HCT116 (cell line): Measurements from ENCODE around the gene DNAJC28. TPM values are rescaled to one million over a fixed set of nuclear protein-coding genes. Genes with fewer than 3 reads are reported as not detected.

Experiments used
- ATAC-seq: fragments of 200-7000 bp; cut with Tn5 transposase; 2 replicates; pipeline ENCODE4 v1.9.1; 2020; ENCODE audit warnings: mild to moderate bottlenecking, moderate library complexity
- BruUV-seq: library from RNA; stranded (reverse); fragments of 400-500 nt; replicated peaks from 2 replicates; lab custom pipeline; 2021; lab: Mats Ljungman, UMichigan
- CTCF ChIA-PET: fragments of 300-600 bp; sonication (Branson Sonifier 250); formaldehyde crosslinking; loops from one replicate; lab custom pipeline; 2021; ENCODE audit warnings: antibody characterized with exemption; lab: Charles Lee
- POLR2A ChIA-PET: fragments of 300-600, 350-600 bp; sonication (Branson Sonifier 250); formaldehyde crosslinking; loops from one replicate; lab custom pipeline; 2021; ENCODE audit warnings: antibody characterized with exemption; lab: Charles Lee
- RAD21 ChIA-PET, 2 experiments: fragments of 300-600 bp; sonication (Branson Sonifier 250); formaldehyde crosslinking; loops; one replicate each; lab custom pipeline; 2023; ENCODE audit warnings: low total read pairs in 2 of 2; ENCODE audit not compliant: uncharacterized antibody in 2 of 2, unreplicated experiment in 2 of 2, low non-redundant PET in 1 of 2; lab: Charles Lee
- DNase-seq: peaks from one replicate; pipeline ENCODE4 v3.0.0-alpha.2; 2010; ENCODE audit warnings: low read depth, low spot score
- H2AFZ ChIP-seq: fragments of 200-600 bp; shearing (Covaris generic), sonication (generic); 2 replicates; pipeline ENCODE4 v1.6.1; 2017; ENCODE audit warnings: low read depth, mixed run types, mixed read lengths, antibody characterized with exemption, low read length; ENCODE audit not compliant: poor library complexity, severe bottlenecking
- H3K27ac ChIP-seq: 2 replicates; pipeline ENCODE4 v1.5.1; 2012; ENCODE audit warnings: low read depth, low read length
- H3K27me3 ChIP-seq: fragments of 200-600 bp; sonication (generic); 2 replicates; pipeline ENCODE4 v1.6.1; 2016; ENCODE audit warnings: mixed run types, low read length, mixed read lengths; ENCODE audit not compliant: insufficient read depth
- H3K36me3 ChIP-seq, 2 experiments: fragments of 200-500 bp in 1 of 2; fragments of 200-600 bp in 1 of 2; sonication (Bioruptor generic) in 1 of 2; sonication (generic) in 1 of 2; 2 replicates each; pipeline versions ENCODE4 v1.5.1 to v1.6.1; 2014 to 2016; ENCODE audit warnings: low read length in 2 of 2, inconsistent platforms in 1 of 2, mixed read lengths in 1 of 2, mixed run types in 1 of 2; ENCODE audit not compliant: insufficient read depth in 2 of 2, control insufficient read depth in 1 of 2
- H3K4me1 ChIP-seq, 2 experiments: fragments of 200-600 bp in 1 of 2; sonication (generic) in 1 of 2; 2 replicates each; pipeline versions ENCODE4 v1.5.1 to v1.6.1; 2012 to 2017; ENCODE audit warnings: low read length in 2 of 2, inconsistent platforms in 1 of 2, mild to moderate bottlenecking in 1 of 2, mixed read lengths in 1 of 2, mixed run types in 1 of 2, moderate library complexity in 1 of 2; ENCODE audit not compliant: insufficient read depth in 2 of 2, control insufficient read depth in 1 of 2
- H3K4me2 ChIP-seq: fragments of 200-600 bp; sonication (generic); 2 replicates; pipeline ENCODE4 v1.6.1; 2017; ENCODE audit warnings: mixed run types, low read length, mixed read lengths
- H3K4me3 ChIP-seq, 2 experiments: fragments of 200-600 bp in 1 of 2; sonication (generic) in 1 of 2; replicated peaks in 1 of 2; 2 replicates each; pipeline ENCODE4 v1.5.1; 2011 to 2016; ENCODE audit warnings: low read length in 2 of 2, control low read depth in 1 of 2, low read depth in 1 of 2, mild to moderate bottlenecking in 1 of 2, mixed read lengths in 1 of 2, mixed run types in 1 of 2
- H3K79me2 ChIP-seq: fragments of 200-600 bp; sonication (generic); 2 replicates; pipeline ENCODE4 v1.6.1; 2017; ENCODE audit warnings: mild to moderate bottlenecking, mixed run types, low read length, moderate library complexity, mixed read lengths; ENCODE audit not compliant: insufficient read depth
- H3K9ac ChIP-seq: fragments of 200-600 bp; sonication (generic); 2 replicates; pipeline ENCODE4 v1.6.1; 2016; ENCODE audit warnings: low read length, mixed read lengths
- H3K9me2 ChIP-seq: fragments of 200-600 bp; sonication (generic), shearing (Covaris generic); 2 replicates; pipeline ENCODE4 v1.6.1; 2017; ENCODE audit warnings: mixed run types, mild to moderate bottlenecking, moderate library complexity; ENCODE audit not compliant: insufficient read depth
- H3K9me3 ChIP-seq, 2 experiments: fragments of 200-500 bp in 1 of 2; fragments of 200-600 bp in 1 of 2; sonication (Bioruptor generic) in 1 of 2; sonication (generic) in 1 of 2; 2 replicates each; pipeline ENCODE4 v1.6.1; 2014 to 2017; ENCODE audit warnings: low read length in 2 of 2, mixed read lengths in 2 of 2, inconsistent platforms in 1 of 2, low read depth in 1 of 2, mild to moderate bottlenecking in 1 of 2, mixed run types in 1 of 2, moderate library complexity in 1 of 2; ENCODE audit not compliant: control insufficient read depth in 1 of 2, insufficient read depth in 1 of 2
- H4K20me1 ChIP-seq: fragments of 200-600 bp; sonication (generic), shearing (Covaris generic); 2 replicates; pipeline ENCODE4 v1.6.1; 2017; ENCODE audit warnings: mixed run types, mild to moderate bottlenecking, moderate library complexity; ENCODE audit not compliant: insufficient read depth
- ATF3 ChIP-seq: IDR thresholded peaks from 2 replicates; pipeline ENCODE4 v1.6.1; 2012
- CEBPB ChIP-seq: IDR thresholded peaks from 2 replicates; pipeline ENCODE4 v1.6.1; 2012; ENCODE audit warnings: low read depth
- ELF1 ChIP-seq: IDR thresholded peaks from 2 replicates; pipeline ENCODE4 v1.6.1; 2012; ENCODE audit warnings: low read depth, borderline replicate concordance
- EZH2 ChIP-seq: fragments of 200-600 bp; sonication (generic); IDR thresholded peaks from 2 replicates; pipeline ENCODE4 v1.6.1; 2017; ENCODE audit warnings: antibody characterized with exemption, mixed run types
- EZH2phosphoT487 ChIP-seq: fragments of 200-600 bp; IDR thresholded peaks from 2 replicates; pipeline ENCODE4 v1.6.1; 2018; ENCODE audit warnings: antibody characterized with exemption, borderline replicate concordance
- FOSL1 ChIP-seq: IDR thresholded peaks from 2 replicates; pipeline ENCODE4 v1.6.1; 2012; ENCODE audit warnings: low read depth
- JUND ChIP-seq: IDR thresholded peaks from 2 replicates; pipeline ENCODE4 v1.6.1; 2012
- POLR2A ChIP-seq: IDR thresholded peaks from 2 replicates; pipeline ENCODE4 v1.7.0; 2011; ENCODE audit warnings: borderline replicate concordance; ENCODE audit not compliant: insufficient read depth, insufficient read length; ENCODE audit errors: extremely low read depth
- POLR2AphosphoS5 ChIP-seq: IDR thresholded peaks from 2 replicates; pipeline ENCODE4 v1.6.1; 2011; ENCODE audit warnings: mild to moderate bottlenecking, low read depth, low read length, moderate library complexity
- SP1 ChIP-seq: IDR thresholded peaks from 2 replicates; pipeline ENCODE4 v1.6.1; 2012; ENCODE audit warnings: low read depth
- TCF7L2 ChIP-seq: IDR thresholded peaks from 2 replicates; pipeline ENCODE4 v1.7.0; 2011; ENCODE audit warnings: borderline replicate concordance, inconsistent platforms; ENCODE audit not compliant: insufficient read depth, insufficient read length; ENCODE audit errors: extremely low read depth
- YY1 ChIP-seq: IDR thresholded peaks from 2 replicates; pipeline ENCODE4 v1.6.1; 2011; ENCODE audit warnings: low read length, low read depth, moderate library complexity, mild to moderate bottlenecking; ENCODE audit not compliant: insufficient replicate concordance; ENCODE audit errors: extremely low read depth
- ZBTB33 ChIP-seq: IDR thresholded peaks from 2 replicates; pipeline ENCODE4 v1.6.1; 2011; ENCODE audit warnings: mild to moderate bottlenecking, low read length, moderate library complexity; ENCODE audit not compliant: insufficient replicate concordance; ENCODE audit errors: extremely low read depth
- ZFX ChIP-seq: fragments of 450-650 bp; IDR thresholded peaks from 2 replicates; pipeline ENCODE4 v1.6.1; 2017
- ZNF274 ChIP-seq: fragments of 200-500 bp; sonication (Bioruptor generic); IDR thresholded peaks from 2 replicates; pipeline ENCODE4 v1.6.1; 2014; ENCODE audit warnings: mild to moderate bottlenecking, low read depth, low read length, inconsistent platforms
- intact Hi-C: fragments of 100-400 bp; cut with micrococcal nuclease; formaldehyde crosslinking; loops from 2 replicates; pipeline ENCODE4 v1.10.0; 2022
- total RNA-seq: library from RNA; stranded (reverse); gene quantifications from one replicate; pipeline ENCODE4 v1.2.1, GENCODE V29; 2021; ENCODE audit not compliant: unreplicated experiment
- TF ChIP-seq, protein P1 (sequence below): IDR thresholded peaks from 2 replicates; pipeline ENCODE4 v1.6.1; 2012
- TF ChIP-seq, protein P2 (sequence below): IDR thresholded peaks from 2 replicates; pipeline ENCODE4 v1.6.1; 2012; ENCODE audit warnings: low read depth
- TF ChIP-seq, protein P3 (sequence below), 3 experiments: fragments of 200-600 bp in 1 of 3; sonication (generic) in 1 of 3; IDR thresholded peaks in 2 of 3; conservative IDR thresholded peaks in 1 of 3; 2 replicates each; pipeline ENCODE4 v1.5.1; 2012 to 2017; ENCODE audit warnings: low read depth in 2 of 3, low read length in 2 of 3, antibody characterized with exemption in 1 of 3, borderline replicate concordance in 1 of 3, control low read depth in 1 of 3, mild to moderate bottlenecking in 1 of 3, mixed read lengths in 1 of 3, mixed run types in 1 of 3, moderate library complexity in 1 of 3; ENCODE audit not compliant: insufficient read depth in 1 of 3

DNAJC28 gene
- total RNA-seq, 1 experiment from 2014 or later, result 0.81 TPM

- Histone ChIP-seq H3K79me2 (no peaks in the 10 kb centered on the region), H3K36me3 (no peaks in the 10 kb centered on the region), H3K9me3 (no peaks in the 10 kb centered on the region), H3K4me3 (peak overlapping the region; percentile 60 to 69), H4K20me1 (no peaks in the 10 kb centered on the region), H3K4me1 (peaks cover 5 to 10% of the 10 kb centered on the region in 2 experiments; a peak in 2 of 4 replicates), H3K9me2 (no peaks in the 10 kb centered on the region)
- POLR2A ChIA-PET, result interaction anchor here (0.9 to 3.8 kb wide), 3 partner anchors 9 to 15 kb away, joined by 3 to 52 read pairs (median 4); partner anchors contain the start of gene TMEM50B
- intact Hi-C loops, result no loop called here
- TF ChIP-seq, protein P1, sequence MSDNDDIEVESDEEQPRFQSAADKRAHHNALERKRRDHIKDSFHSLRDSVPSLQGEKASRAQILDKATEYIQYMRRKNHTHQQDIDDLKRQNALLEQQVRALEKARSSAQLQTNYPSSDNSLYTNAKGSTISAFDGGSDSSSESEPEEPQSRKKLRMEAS, result no peak
- TF ChIP-seq ZFX (no peak), ZBTB33 (no peak), TCF7L2 (no peak), FOSL1 (no peak), ATF3 (no peak), ZNF274 (no peak), CEBPB (no peak), EZH2phosphoT487 (no peak), POLR2A (no peak), SP1 (no peak), JUND (no peak), YY1 (no peak), ELF1 (no peak), POLR2AphosphoS5 (no peak), EZH2 (no peak)
- TF ChIP-seq, protein P2, sequence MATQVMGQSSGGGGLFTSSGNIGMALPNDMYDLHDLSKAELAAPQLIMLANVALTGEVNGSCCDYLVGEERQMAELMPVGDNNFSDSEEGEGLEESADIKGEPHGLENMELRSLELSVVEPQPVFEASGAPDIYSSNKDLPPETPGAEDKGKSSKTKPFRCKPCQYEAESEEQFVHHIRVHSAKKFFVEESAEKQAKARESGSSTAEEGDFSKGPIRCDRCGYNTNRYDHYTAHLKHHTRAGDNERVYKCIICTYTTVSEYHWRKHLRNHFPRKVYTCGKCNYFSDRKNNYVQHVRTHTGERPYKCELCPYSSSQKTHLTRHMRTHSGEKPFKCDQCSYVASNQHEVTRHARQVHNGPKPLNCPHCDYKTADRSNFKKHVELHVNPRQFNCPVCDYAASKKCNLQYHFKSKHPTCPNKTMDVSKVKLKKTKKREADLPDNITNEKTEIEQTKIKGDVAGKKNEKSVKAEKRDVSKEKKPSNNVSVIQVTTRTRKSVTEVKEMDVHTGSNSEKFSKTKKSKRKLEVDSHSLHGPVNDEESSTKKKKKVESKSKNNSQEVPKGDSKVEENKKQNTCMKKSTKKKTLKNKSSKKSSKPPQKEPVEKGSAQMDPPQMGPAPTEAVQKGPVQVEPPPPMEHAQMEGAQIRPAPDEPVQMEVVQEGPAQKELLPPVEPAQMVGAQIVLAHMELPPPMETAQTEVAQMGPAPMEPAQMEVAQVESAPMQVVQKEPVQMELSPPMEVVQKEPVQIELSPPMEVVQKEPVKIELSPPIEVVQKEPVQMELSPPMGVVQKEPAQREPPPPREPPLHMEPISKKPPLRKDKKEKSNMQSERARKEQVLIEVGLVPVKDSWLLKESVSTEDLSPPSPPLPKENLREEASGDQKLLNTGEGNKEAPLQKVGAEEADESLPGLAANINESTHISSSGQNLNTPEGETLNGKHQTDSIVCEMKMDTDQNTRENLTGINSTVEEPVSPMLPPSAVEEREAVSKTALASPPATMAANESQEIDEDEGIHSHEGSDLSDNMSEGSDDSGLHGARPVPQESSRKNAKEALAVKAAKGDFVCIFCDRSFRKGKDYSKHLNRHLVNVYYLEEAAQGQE, result no peak
- TF ChIP-seq, protein P3, sequence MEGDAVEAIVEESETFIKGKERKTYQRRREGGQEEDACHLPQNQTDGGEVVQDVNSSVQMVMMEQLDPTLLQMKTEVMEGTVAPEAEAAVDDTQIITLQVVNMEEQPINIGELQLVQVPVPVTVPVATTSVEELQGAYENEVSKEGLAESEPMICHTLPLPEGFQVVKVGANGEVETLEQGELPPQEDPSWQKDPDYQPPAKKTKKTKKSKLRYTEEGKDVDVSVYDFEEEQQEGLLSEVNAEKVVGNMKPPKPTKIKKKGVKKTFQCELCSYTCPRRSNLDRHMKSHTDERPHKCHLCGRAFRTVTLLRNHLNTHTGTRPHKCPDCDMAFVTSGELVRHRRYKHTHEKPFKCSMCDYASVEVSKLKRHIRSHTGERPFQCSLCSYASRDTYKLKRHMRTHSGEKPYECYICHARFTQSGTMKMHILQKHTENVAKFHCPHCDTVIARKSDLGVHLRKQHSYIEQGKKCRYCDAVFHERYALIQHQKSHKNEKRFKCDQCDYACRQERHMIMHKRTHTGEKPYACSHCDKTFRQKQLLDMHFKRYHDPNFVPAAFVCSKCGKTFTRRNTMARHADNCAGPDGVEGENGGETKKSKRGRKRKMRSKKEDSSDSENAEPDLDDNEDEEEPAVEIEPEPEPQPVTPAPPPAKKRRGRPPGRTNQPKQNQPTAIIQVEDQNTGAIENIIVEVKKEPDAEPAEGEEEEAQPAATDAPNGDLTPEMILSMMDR (IDR thresholded peaks at IDR 0.05 in 2 of 3, conservative IDR thresholded peaks at IDR 0.05 in 1 of 3; ENCODE audit: borderline replicate concordance in 1 of 3, insufficient read depth in 1 of 3, low read depth in 2 of 3, low read length in 2 of 3), result no peak
- TF ChIP-seq, all 23 proteins: peak for 0
- Histone ChIP-seq H2AFZ (peak overlapping the region; percentile 87), H3K27me3 (no peaks in the 10 kb centered on the region), H3K27ac (peak overlapping the region; percentile 34; the same call in 1 of the 2 replicates), H3K4me2 (peak overlapping the region; percentile 79), H3K9ac (peak overlapping the region; percentile 51)
- TSS peak; percentile 65 for BruUV-seq
- DNase-seq (peak; percentile 7), ATAC-seq (no peak; the same call in 1 of the 2 replicates)
- ChIA-PET CTCF (interaction anchor here (0.8 to 1.2 kb wide), 2 partner anchors 11 to 114 kb away, joined by 3 to 7 read pairs; partner anchors contain the start of gene TMEM50B), RAD21 (no interaction called here)
Measured at GRCh38 chr21:33490991-33491372, 534 bp downstream of the DNAJC28 start.
